CD14-positive monocyte (primary cell): ENCODE measurements around the gene CLCF1. TPM values are rescaled to one million over a fixed set of nuclear protein-coding genes. Genes with fewer than 3 reads are reported as not detected.

Experiments used
- DNase-seq, 3 donors: peaks; one replicate each; pipeline ENCODE4 v3.0.0-alpha.2; 2011 to 2022
- H2AFZ ChIP-seq: 2 replicates; pipeline ENCODE4 v1.6.0; 2012; ENCODE audit warnings: mild to moderate bottlenecking, low read depth, low read length, inconsistent platforms; ENCODE audit not compliant: insufficient read depth, poor library complexity, severe bottlenecking
- H3K27ac ChIP-seq, 2 donors: 1 replicate in 1 of 2; 2 replicates in 1 of 2; pipeline ENCODE4 v1.5.1; 2012 to 2013; ENCODE audit warnings: low read length in 2 of 2, control low read depth in 1 of 2, inconsistent platforms in 1 of 2, low read depth in 1 of 2, mild to moderate bottlenecking in 1 of 2
- H3K27me3 ChIP-seq, 2 donors: one replicate each; pipeline versions ENCODE4 v1.6.0 to v1.6.1; 2011 to 2013; ENCODE audit warnings: low read length in 2 of 2; ENCODE audit not compliant: control insufficient read depth in 2 of 2, insufficient read depth in 2 of 2
- H3K36me3 ChIP-seq, 2 donors: replicated peaks in 1 of 2; 1 replicate in 1 of 2; 2 replicates in 1 of 2; pipeline versions ENCODE4 v1.5.1 to v1.6.1; 2012 to 2013; ENCODE audit warnings: low read length in 2 of 2, control low read depth in 1 of 2, inconsistent platforms in 1 of 2, mild to moderate bottlenecking in 1 of 2; ENCODE audit not compliant: insufficient read depth in 2 of 2, control insufficient read depth in 1 of 2
- H3K4me1 ChIP-seq, 2 donors: 1 replicate in 1 of 2; 2 replicates in 1 of 2; pipeline versions ENCODE4 v1.5.1 to v1.6.1; 2012 to 2013; ENCODE audit warnings: low read length in 2 of 2, control low read depth in 1 of 2, inconsistent platforms in 1 of 2, mild to moderate bottlenecking in 1 of 2, moderate library complexity in 1 of 2; ENCODE audit not compliant: insufficient read depth in 2 of 2, control insufficient read depth in 1 of 2
- H3K4me2 ChIP-seq: replicated peaks from 2 replicates; pipeline ENCODE3; 2012; ENCODE audit warnings: low read length, moderate library complexity, mild to moderate bottlenecking; ENCODE audit not compliant: poor library complexity, severe bottlenecking; ENCODE audit errors: extremely low read depth
- H3K4me3 ChIP-seq, 3 experiments: fragments of 200-600 bp in 1 of 3; sonication (generic) in 1 of 3; replicated peaks in 1 of 3; 1 replicate in 2 of 3; 2 replicates in 1 of 3; pipeline ENCODE4 v1.5.1; 2011 to 2013; ENCODE audit warnings: low read length in 3 of 3, mild to moderate bottlenecking in 3 of 3, control low read depth in 2 of 3, low read depth in 2 of 3, inconsistent platforms in 1 of 3, moderate library complexity in 1 of 3
- H3K79me2 ChIP-seq: 2 replicates; pipeline ENCODE4 v1.6.0; 2012; ENCODE audit warnings: mild to moderate bottlenecking, control low read depth, inconsistent platforms, low read length, moderate library complexity; ENCODE audit not compliant: insufficient read depth
- H3K9ac ChIP-seq: 2 replicates; pipeline ENCODE4 v1.6.0; 2017; ENCODE audit warnings: low read length, mild to moderate bottlenecking; ENCODE audit not compliant: insufficient read depth, poor library complexity, severe bottlenecking
- H3K9me3 ChIP-seq, 2 donors: replicated peaks in 1 of 2; 1 replicate in 1 of 2; 2 replicates in 1 of 2; pipeline versions ENCODE4 v1.5.1 to v1.6.1; 2012 to 2013; ENCODE audit warnings: low read length in 2 of 2, control low read depth in 1 of 2; ENCODE audit not compliant: control insufficient read depth in 1 of 2, insufficient read depth in 1 of 2
- H4K20me1 ChIP-seq: 2 replicates; pipeline ENCODE4 v1.6.0; 2012; ENCODE audit warnings: mild to moderate bottlenecking, low read length, control low read depth, moderate library complexity; ENCODE audit not compliant: insufficient read depth
- H3K27ac Mint-ChIP-seq, 7 donors: one replicate each; pipeline ENCODE4 v1.8.0; 2020; ENCODE audit warnings: mild to moderate bottlenecking in 7 of 7, mixed read lengths in 7 of 7, moderate library complexity in 6 of 7, inconsistent platforms in 2 of 7
- H3K27me3 Mint-ChIP-seq, 3 donors: one replicate each; pipeline ENCODE4 v1.8.0; 2021 to 2022; ENCODE audit warnings: low read depth in 3 of 3, mild to moderate bottlenecking in 3 of 3, mixed read lengths in 3 of 3, moderate library complexity in 3 of 3, inconsistent platforms in 1 of 3
- H3K36me3 Mint-ChIP-seq, 2 donors: one replicate each; pipeline ENCODE4 v1.8.0; 2020; ENCODE audit warnings: mixed read lengths in 2 of 2, inconsistent platforms in 1 of 2, mild to moderate bottlenecking in 1 of 2
- H3K4me1 Mint-ChIP-seq: one replicate; pipeline ENCODE4 v1.8.0; 2020; ENCODE audit warnings: mild to moderate bottlenecking, mixed read lengths
- H3K4me3 Mint-ChIP-seq, 2 donors: one replicate each; pipeline ENCODE4 v1.8.0; 2020; ENCODE audit warnings: mild to moderate bottlenecking in 2 of 2, mixed read lengths in 2 of 2, moderate library complexity in 1 of 2
- H3K9me3 Mint-ChIP-seq, 7 donors: one replicate each; pipeline ENCODE4 v1.8.0; 2020 to 2022; ENCODE audit warnings: mixed read lengths in 7 of 7, mild to moderate bottlenecking in 6 of 7, moderate library complexity in 6 of 7, inconsistent platforms in 2 of 7
- CTCF ChIP-seq: fragments of 200-600 bp; IDR thresholded peaks from one replicate; pipeline ENCODE4 v1.8.0; 2022; ENCODE audit warnings: antibody characterized with exemption, mild to moderate bottlenecking
- WGBS: methylation state at CpG from one replicate; pipeline ENCODE4 v1.1.5; 2013; ENCODE audit warnings: missing lambda C conversion rate; ENCODE audit not compliant: insufficient coverage; 5-methylcytosine and 5-hydroxymethylcytosine counted together
- intact Hi-C, 2 donors: fragments of 100-400 bp; cut with micrococcal nuclease; formaldehyde crosslinking; loops; one replicate each; pipeline versions ENCODE4 v1.15.0 to v1.15.1; 2023
- polyA plus RNA-seq, 3 donors: library from polyadenylated mRNA; depleted of rRNA in 1 of 3; unstranded in 2 of 3; stranded (reverse) in 1 of 3; fragments of 300-500 nt in 2 of 3; fragments of >200 nt in 1 of 3; fragmentation: Illumina TruSeq in 2 of 3; gene quantifications; 1 replicate in 2 of 3; 2 replicates in 1 of 3; pipeline ENCODE4 v1.2.3, GENCODE V29; 2012 to 2021

The CLCF1 gene
- polyA plus RNA-seq, 3 donors = 0.44 to 14.8 (median 0.94) TPM

GRCh38 chr11:67393990-67394389, 20.6 kb upstream of the CLCF1 start:
- Mint-ChIP-seq H3K27ac (peak overlapping the region in 1 of 7 donors; percentile 70), H3K4me3 (no peak overlapping the region), H3K9me3 (no peaks in the 10 kb centered on the region), H3K27me3 (peaks cover 0 to 6% (median 0%) of the 10 kb centered on the region in 3 donors), H3K36me3 (peaks cover 28 to 32% of the 10 kb centered on the region in 2 donors), H3K4me1 (peaks cover 47% of the 10 kb centered on the region)
- H3K36me3 ChIP-seq = peaks cover 27 to 42% of the 10 kb centered on the region in 2 donors
- no peak overlapping the region for H3K9ac ChIP-seq
- no peaks in the 10 kb centered on the region for H3K9me3 ChIP-seq
- no peak overlapping the region for H3K4me2 ChIP-seq
- no peak for DNase-seq
- H3K4me1 ChIP-seq = peaks cover 26 to 46% of the 10 kb centered on the region in 2 donors
- no peaks in the 10 kb centered on the region for H3K27me3 ChIP-seq
- peaks cover 56% of the 10 kb centered on the region for H3K79me2 ChIP-seq
- H2AFZ ChIP-seq = no peak overlapping the region
- intact Hi-C loops = loop anchor here in 1 of 2 donors (5.0 to 10.0 kb wide), 2 partner anchors 33 to 549 kb away; partner anchors contain the start of genes RCE1 and RPS6KB2
- 80% methylated on average over 1 of the region's 5 CpGs for WGBS
- no peak for TF ChIP-seq CTCF
- H3K27ac ChIP-seq = no peak overlapping the region
- H3K4me3 ChIP-seq = no peak overlapping the region
- peaks cover 57% of the 10 kb centered on the region for H4K20me1 ChIP-seq

- intact Hi-C loops = loop anchor here in 1 of 2 donors (5.0 to 10.0 kb wide), 2 partner anchors 34 to 549 kb away; partner anchors contain the start of genes RCE1 and RPS6KB2
- WGBS = 92% methylated on average over 18 of the region's 18 CpGs
- no peaks in the 10 kb centered on the region for H3K9me3 ChIP-seq
- H3K79me2 ChIP-seq = peaks cover 51% of the 10 kb centered on the region
- peaks cover 26 to 42% of the 10 kb centered on the region in 2 donors for H3K4me1 ChIP-seq
- no peaks in the 10 kb centered on the region for H3K27me3 ChIP-seq
- H3K36me3 ChIP-seq = peaks cover 21 to 36% of the 10 kb centered on the region in 2 donors
- Mint-ChIP-seq H3K27ac (no peak overlapping the region), H3K4me3 (no peak overlapping the region), H3K36me3 (peaks cover 26 to 27% of the 10 kb centered on the region in 2 donors), H3K4me1 (peaks cover 46% of the 10 kb centered on the region), H3K27me3 (peaks cover 0 to 6% (median 1%) of the 10 kb centered on the region in 3 donors), H3K9me3 (no peaks in the 10 kb centered on the region)
- TF ChIP-seq CTCF = no peak
- no peak overlapping the region for H3K27ac ChIP-seq
- no peak overlapping the region for H3K4me2 ChIP-seq
- no peak overlapping the region for H2AFZ ChIP-seq
- H3K4me3 ChIP-seq = no peak overlapping the region
- peaks cover 52% of the 10 kb centered on the region for H4K20me1 ChIP-seq
- H3K9ac ChIP-seq = no peak overlapping the region
- no peak for DNase-seq
Measured at GRCh38 chr11:67393437-67393836, 20.0 kb upstream of the CLCF1 start.
